GM23248 (cell line): ENCODE results near the gene CFAP92.

Experiments
- EZH2 ChIP-seq: fragments of 200-600 bp; sonication (generic); IDR thresholded peaks from 2 replicates; pipeline ENCODE4 v1.6.1; 2018; ENCODE audit warnings: antibody characterized with exemption, mild to moderate bottlenecking; ENCODE audit not compliant: insufficient read depth, poor library complexity, severe bottlenecking
- EZH2phosphoT487 ChIP-seq: fragments of 200-600 bp; sonication (generic); IDR thresholded peaks from 2 replicates; pipeline ENCODE4 v1.6.1; 2018; ENCODE audit warnings: antibody characterized with exemption, moderate library complexity, mild to moderate bottlenecking, low read depth; ENCODE audit not compliant: insufficient read depth

DNA sequence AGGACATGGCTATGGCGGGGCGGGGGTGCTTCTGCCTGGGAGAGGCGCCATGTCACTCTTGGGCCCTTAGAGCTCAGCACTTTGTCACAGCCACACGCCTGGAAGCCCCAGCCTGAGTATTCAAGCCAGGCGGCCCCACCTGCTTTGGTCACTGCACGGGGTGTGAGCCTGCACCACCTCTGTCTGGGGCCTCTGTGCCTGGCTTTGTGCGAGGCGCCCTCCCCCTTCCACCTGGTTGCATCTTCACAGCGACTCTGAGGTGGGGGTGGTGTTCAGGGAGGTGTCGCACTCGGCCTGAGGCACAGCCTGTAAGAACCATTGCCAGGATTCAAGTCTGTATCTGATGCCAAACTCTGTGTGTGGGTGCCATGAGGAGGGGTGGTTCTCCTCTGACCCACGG lies 90.4 kb downstream of the CFAP92 start:
- no peak for TF ChIP-seq EZH2phosphoT487
- no peak for TF ChIP-seq EZH2
